Breast epithelium (tissue), 4 donors: ENCODE measurements around the gene KIF18A. TPM values are rescaled to one million over a fixed set of nuclear protein-coding genes. Genes with fewer than 3 reads are reported as not detected.

Experiments used
- DNase-seq, 2 donors: peaks; one replicate each; pipeline ENCODE4 v3.0.0-alpha.2; 2019; ENCODE audit warnings: low spot score in 2 of 2
- H3K27ac ChIP-seq, 2 donors: fragments of 200-600 bp; sonication (generic) in 1 of 2; one replicate each; pipeline ENCODE4 v1.5.1; 2016 to 2019; ENCODE audit warnings: mild to moderate bottlenecking in 1 of 2
- H3K27me3 ChIP-seq, 2 donors: fragments of 200-600 bp; sonication (generic) in 1 of 2; one replicate each; pipeline versions ENCODE4 v1.5.1 to v1.6.0; 2017 to 2019; ENCODE audit warnings: control low read depth in 1 of 2, mild to moderate bottlenecking in 1 of 2
- H3K36me3 ChIP-seq: fragments of 200-600 bp; one replicate; pipeline ENCODE4 v1.5.1; 2019
- H3K4me1 ChIP-seq, 2 donors: fragments of 200-600 bp; sonication (generic); one replicate each; pipeline ENCODE4 v1.5.1; 2016 to 2019; ENCODE audit warnings: control low read depth in 1 of 2
- H3K4me3 ChIP-seq, 3 donors: fragments of 200-600 bp; sonication (generic); 1 replicate in 2 of 3; 2 replicates in 1 of 3; pipeline ENCODE4 v1.5.1; 2016 to 2019; ENCODE audit warnings: mild to moderate bottlenecking in 3 of 3, moderate library complexity in 2 of 3
- H3K9me3 ChIP-seq, 2 donors: fragments of 200-600 bp; sonication (generic) in 1 of 2; one replicate each; pipeline ENCODE4 v1.5.1; 2016 to 2019; ENCODE audit warnings: control low read depth in 1 of 2
- CTCF ChIP-seq, 3 donors: fragments of 450-650 bp; IDR thresholded peaks; one replicate each; pipeline ENCODE4 v1.5.1; 2016 to 2017; ENCODE audit warnings: antibody characterized with exemption in 3 of 3, mild to moderate bottlenecking in 3 of 3, moderate library complexity in 3 of 3
- POLR2A ChIP-seq: fragments of 450-650 bp; IDR thresholded peaks from one replicate; pipeline ENCODE4 v1.6.1; 2016; ENCODE audit warnings: antibody characterized with exemption, mild to moderate bottlenecking, moderate library complexity
- POLR2AphosphoS5 ChIP-seq, 3 donors: sonication (generic); formaldehyde crosslinking; IDR thresholded peaks; one replicate each; pipeline ENCODE4 v1.6.1; 2017; ENCODE audit warnings: antibody characterized with exemption in 3 of 3
- intact Hi-C: fragments of 100-400 bp; cut with DNase I; formaldehyde crosslinking; loops from one replicate; pipeline ENCODE4 v1.15.1; 2023; ENCODE audit warnings: low total_unique reads
- total RNA-seq, 3 donors: library from RNA; depleted of rRNA; stranded (reverse); fragments of >200 nt; gene quantifications; one replicate each; pipeline ENCODE4 v1.1.0, GENCODE V29; 2016

The KIF18A gene
- total RNA-seq, 3 donors from 2014 or later, result 0.32 to 1.5 (median 0.33) TPM

- no peaks in the 10 kb centered on the region for H3K27me3 ChIP-seq
- H3K27ac ChIP-seq, result no peak overlapping the region
- no peaks in the 10 kb centered on the region for H3K4me1 ChIP-seq
- intact Hi-C loops, result loop anchor here (10.0 kb wide), 1 partner anchor 290 kb away; no protein-coding TSS in a partner anchor
- H3K9me3 ChIP-seq, result peaks cover 12 to 16% of the 10 kb centered on the region in 2 donors
- DNase-seq, result no peak
- H3K4me3 ChIP-seq, result no peak overlapping the region
- no peaks in the 10 kb centered on the region for H3K36me3 ChIP-seq
- TF ChIP-seq POLR2AphosphoS5 (IDR thresholded peaks at IDR 0.05) (no peak), CTCF (IDR thresholded peaks at IDR 0.05) (no peak), POLR2A (no peak)
Measured at GRCh38 chr11:28144808-28145207, 36.9 kb upstream of the KIF18A start.

- intact Hi-C loops, result loop anchor here (10.0 kb wide), 1 partner anchor 288 kb away; no protein-coding TSS in a partner anchor
- TF ChIP-seq CTCF (IDR thresholded peaks at IDR 0.05) (no peak), POLR2A (no peak), POLR2AphosphoS5 (IDR thresholded peaks at IDR 0.05) (no peak)
- DNase-seq, result no peak
- no peak overlapping the region for H3K27ac ChIP-seq
- no peak overlapping the region for H3K4me3 ChIP-seq
- H3K9me3 ChIP-seq, result peaks cover 23 to 33% of the 10 kb centered on the region in 2 donors
- H3K27me3 ChIP-seq, result no peaks in the 10 kb centered on the region
- H3K4me1 ChIP-seq, result no peaks in the 10 kb centered on the region
- H3K36me3 ChIP-seq, result no peaks in the 10 kb centered on the region
Measured at GRCh38 chr11:28142724-28143123, 34.8 kb upstream of the KIF18A start.

DNA sequence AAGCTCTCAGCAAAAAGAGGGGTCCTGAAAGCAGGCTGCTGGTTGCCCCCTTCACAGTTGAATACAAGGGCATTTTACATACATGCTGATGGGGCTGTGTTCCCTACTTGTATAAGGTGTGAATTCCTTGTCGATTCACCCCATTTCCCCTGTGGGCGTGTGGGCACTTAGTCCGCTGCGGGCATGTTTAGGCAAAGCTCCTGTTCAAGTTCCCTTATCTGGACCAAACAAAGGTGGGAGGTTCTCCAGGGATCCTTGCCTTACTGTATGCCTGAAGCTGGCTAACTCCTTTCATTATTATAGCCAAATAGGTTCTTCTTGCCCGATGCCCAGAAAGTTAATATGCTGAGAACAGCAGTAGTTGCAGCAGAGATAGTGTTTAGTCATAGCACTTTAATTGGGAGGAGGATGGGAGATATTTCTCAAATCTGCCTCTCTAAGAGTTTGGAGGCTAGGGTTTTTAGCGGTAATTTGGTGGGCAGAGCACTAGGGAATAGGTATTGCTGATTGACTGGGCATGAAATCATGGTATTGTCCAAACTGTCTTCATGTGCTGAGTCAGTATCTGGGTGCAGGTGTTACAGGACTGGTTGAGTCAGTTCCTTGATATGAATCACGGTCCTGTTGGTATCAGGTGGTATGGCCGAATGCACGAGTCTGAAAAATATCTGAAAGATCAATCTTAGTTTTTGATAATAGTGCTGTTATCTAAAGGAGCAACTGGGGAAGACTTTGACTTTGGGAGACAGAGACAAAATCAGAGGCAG lies 32.9 kb upstream of the KIF18A start:
- DNase-seq, result no peak
- H3K27ac ChIP-seq, result no peak overlapping the region
- H3K4me1 ChIP-seq, result no peaks in the 10 kb centered on the region
- no peaks in the 10 kb centered on the region for H3K36me3 ChIP-seq
- intact Hi-C loops, result loop anchor here (10.0 kb wide), 1 partner anchor 286 kb away; no protein-coding TSS in a partner anchor
- TF ChIP-seq CTCF (IDR thresholded peaks at IDR 0.05) (no peak), POLR2A (no peak), POLR2AphosphoS5 (IDR thresholded peaks at IDR 0.05) (no peak)
- H3K4me3 ChIP-seq, result no peak overlapping the region
- peaks cover 23 to 33% of the 10 kb centered on the region in 2 donors for H3K9me3 ChIP-seq
- no peaks in the 10 kb centered on the region for H3K27me3 ChIP-seq

DNA sequence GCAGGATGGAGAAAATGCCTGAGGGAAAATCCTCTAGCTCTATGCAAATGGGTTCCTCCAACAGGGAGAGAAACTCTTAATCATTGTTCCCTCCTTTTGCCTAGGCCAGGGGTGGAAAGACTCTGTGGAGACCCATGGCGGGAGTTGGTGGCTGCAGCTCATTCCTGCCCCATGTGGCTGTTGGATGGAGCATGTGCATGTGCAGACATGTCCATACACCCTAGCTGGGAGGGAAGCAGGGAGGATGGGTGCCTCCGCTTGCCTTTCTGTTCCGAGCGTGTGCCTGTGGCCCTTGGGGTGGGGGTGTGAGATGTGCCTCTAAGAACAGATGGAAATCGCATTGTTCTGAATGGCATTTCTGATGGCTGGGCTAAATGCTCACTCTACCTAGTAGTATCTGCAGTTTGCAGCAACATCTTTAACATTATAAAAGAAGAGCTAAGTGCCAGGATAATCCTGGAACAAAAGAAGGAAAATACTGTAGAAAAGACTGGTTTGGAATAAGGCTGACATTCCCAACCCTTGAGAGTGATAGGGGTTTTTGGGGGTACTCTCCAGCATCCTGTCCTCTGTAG lies 32.0 kb upstream of the KIF18A start:
- DNase-seq, result no peak
- Histone ChIP-seq H3K4me3 (no peak overlapping the region), H3K4me1 (no peaks in the 10 kb centered on the region), H3K36me3 (no peaks in the 10 kb centered on the region), H3K27ac (no peak overlapping the region), H3K27me3 (no peaks in the 10 kb centered on the region), H3K9me3 (peaks cover 23 to 33% of the 10 kb centered on the region in 2 donors)
- intact Hi-C loops, result loop anchor here (10.0 kb wide), 1 partner anchor 285 kb away; no protein-coding TSS in a partner anchor
- TF ChIP-seq POLR2A (no peak), POLR2AphosphoS5 (IDR thresholded peaks at IDR 0.05) (no peak), CTCF (IDR thresholded peaks at IDR 0.05) (no peak)

- Histone ChIP-seq H3K4me1 (no peaks in the 10 kb centered on the region), H3K27me3 (no peaks in the 10 kb centered on the region), H3K27ac (no peak overlapping the region), H3K36me3 (no peaks in the 10 kb centered on the region), H3K9me3 (peaks cover 23 to 33% of the 10 kb centered on the region in 2 donors), H3K4me3 (no peak overlapping the region)
- no peak for DNase-seq
- intact Hi-C loops, result no loop called here
- TF ChIP-seq CTCF (IDR thresholded peaks at IDR 0.05) (no peak), POLR2A (no peak), POLR2AphosphoS5 (IDR thresholded peaks at IDR 0.05) (no peak)
Measured at GRCh38 chr11:28137832-28138231, 29.9 kb upstream of the KIF18A start.
